HG03571 (cell line): ENCODE results near the gene RAD51.
"Not testable (repeated sequence)": the region's sequence is repeated elsewhere in the genome, so short reads cannot be mapped to it uniquely, and the experiment has no call there.

Source experiments
- ATAC-seq: cut with Tn5 transposase; IDR thresholded peaks from one replicate; pipeline ENCODE4 v1.9.1; 2021; ENCODE audit not compliant: unreplicated experiment

The RAD51 gene

DNA sequence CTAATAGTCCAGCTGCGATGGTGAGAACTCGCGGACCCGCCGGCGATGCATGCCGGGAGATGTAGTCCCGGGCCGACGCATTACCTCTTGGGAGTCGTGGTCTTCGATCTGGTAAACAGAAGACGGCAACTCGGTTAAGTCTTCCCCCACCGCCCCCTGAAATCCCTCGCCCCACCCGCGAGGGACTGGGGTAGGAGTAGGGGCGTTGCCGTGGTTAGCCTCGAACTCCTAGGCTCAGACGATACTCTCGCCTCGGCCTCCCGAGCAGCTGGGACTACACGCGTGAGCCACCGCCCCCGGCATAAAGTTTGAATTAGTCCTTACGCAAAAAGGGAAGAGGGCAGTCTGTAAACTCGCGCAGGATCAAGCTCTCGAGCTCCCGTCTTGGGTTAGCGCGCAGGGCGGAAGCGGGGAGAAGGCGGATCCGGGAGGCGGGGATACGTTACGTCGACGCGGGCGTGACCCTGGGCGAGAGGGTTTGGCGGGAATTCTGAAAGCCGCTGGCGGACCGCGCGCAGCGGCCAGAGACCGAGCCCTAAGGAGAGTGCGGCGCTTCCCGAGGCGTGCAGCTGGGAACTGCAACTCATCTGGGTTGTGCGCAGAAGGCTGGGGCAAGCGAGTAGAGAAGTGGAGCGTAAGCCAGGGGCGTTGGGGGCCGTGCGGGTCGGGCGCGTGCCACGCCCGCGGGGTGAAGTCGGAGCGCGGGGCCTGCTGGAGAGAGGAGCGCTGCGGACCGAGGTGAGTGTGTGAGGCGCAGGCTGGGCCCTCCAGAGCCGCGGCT lies at the start of gene RAD51:
Gene RAD51 (plus strand): TSS at position 487 of the 781 bp plus-strand sequence. CDS start 3,585 bp downstream, outside the sequence.
- ATAC-seq, result peak; percentile 77

DNA sequence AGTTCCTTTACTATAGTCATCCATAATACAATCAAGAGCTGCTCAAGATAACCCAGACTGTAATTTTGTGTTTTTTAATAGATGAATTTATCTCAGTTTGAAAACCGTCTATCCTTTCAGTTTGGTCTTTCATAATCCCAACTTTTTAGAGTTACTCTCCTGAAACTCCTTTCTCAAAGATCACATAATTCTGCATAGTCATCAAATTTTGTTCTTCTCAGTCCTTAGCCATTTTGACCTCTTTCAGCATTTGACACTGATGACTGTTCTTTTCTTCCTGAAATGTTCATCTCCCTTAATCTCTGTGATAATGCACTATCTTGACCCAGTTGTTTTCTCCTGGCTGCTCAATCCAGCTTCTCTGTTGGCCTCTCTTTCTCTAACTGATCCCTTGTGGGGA lies 47.5 kb upstream of the RAD51 start:
- no peak for ATAC-seq

DNA sequence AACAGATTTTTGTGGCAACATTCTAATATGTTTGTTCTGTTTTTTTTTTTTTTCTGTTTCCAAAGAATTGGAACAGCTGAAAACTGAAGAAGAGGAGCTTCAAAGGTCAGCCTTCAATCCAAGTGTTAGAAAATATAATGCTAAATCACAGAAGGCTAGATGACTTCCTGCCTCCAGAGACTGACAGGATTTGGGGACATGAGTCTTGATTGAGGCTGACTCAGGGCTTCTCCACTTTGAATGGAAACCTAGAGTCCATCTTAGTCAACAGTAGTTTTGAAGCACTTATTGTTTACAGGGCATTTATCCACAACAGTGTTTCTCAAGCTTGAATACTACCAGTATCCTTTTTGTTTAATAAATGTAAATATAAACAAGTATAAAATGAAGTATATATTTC lies 44.5 kb upstream of the RAD51 start:
- no peak for ATAC-seq

DNA sequence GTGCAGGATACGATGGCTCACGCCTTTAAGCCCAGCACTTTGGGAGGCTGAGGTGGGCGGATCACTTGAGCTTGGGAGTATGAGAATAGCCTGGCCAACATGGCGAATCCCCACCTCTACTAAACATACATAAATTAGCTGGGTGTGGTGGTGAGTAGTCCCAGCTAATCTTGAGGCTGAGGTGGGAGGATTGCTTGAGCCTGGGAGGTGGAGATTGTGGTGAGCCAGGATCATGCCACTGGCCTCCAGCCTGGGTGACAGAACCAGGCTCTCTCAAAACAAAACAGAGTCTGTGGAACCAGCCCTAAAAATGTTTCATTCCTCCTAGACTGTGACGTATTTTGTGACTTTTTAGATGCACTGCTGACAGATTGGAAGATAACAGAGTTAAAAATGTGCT lies 34.3 kb upstream of the RAD51 start:
- no peak for ATAC-seq

DNA sequence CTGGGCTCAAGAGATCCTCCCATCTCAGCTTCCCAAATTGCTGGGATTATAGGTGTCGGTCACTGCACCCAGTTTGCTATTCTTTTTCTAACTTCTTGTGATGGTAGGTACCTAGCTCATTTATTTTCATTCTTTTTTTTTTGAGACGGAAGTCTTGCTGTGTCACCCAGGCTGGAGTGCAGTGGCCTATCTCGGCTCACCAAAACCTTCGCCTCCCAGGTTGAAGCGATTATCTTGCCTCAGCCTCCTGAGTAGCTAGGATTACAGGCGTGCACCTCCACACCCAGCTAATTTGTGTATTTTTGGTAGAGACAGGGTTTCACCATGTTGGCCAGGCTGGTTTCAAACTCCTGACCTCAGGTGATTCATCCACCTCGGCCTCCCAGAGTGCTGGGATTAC lies 30.1 kb upstream of the RAD51 start:
- ATAC-seq, result no peak

DNA sequence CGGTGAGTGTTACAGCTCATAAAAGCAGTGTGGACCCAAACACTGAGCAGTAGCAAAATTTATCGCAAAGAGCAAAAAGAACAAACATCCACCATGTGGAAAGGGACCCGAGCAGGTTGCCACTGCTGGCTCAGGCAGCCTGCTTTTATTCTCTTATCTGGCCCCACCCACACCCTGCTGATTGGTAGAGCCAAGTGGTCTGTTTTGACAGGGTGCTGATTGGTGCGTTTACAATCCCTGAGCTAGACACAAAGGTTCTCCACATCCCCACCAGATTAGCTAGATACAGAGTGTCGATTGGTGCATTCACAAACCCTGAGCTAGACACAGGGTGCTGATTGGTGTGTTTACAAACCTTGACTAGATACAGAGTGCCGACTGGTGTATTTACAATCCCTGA lies 18.7 kb upstream of the RAD51 start:
- not testable (repeated sequence) for ATAC-seq

DNA sequence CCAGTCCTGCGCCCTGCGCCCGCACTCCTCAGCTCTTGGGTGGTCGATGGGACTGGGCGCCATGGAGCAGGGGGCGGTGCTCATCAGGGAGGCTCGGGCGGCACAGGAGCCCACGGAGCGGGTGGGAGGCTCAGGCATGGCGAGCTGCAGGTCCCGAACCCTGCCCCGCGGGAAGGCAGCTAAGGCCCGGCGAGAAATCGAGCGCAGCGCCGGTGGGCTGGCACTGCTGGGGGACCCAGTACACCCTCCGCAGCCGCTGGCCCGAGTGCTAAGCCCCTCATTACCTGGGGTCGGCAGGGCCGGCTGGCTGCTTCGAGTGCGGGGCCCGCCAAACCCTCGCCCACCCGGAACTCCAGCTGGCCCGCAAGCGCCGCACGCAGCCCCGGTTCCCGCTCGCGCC lies 18.1 kb upstream of the RAD51 start:
- not testable (repeated sequence) for ATAC-seq

DNA sequence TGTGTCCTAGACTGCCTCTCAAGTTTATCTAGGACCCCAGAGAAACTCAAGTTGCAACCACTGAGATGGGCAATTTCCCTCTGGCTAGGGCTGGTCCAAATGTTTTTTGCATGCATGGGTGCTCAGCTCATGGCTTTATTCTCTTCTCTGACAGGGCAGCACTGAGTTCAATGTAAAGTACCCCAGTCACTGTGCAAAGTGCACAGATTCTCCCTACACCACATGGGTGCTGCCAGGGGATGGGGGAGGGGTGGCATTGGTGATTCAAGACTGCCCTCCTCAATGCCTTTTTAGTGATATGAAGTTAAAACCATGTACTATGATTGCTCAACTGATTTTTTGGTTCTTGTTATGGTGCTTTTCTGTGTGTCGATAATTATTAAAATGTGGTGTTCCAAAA lies 14.8 kb upstream of the RAD51 start:
- ATAC-seq, result no peak

DNA sequence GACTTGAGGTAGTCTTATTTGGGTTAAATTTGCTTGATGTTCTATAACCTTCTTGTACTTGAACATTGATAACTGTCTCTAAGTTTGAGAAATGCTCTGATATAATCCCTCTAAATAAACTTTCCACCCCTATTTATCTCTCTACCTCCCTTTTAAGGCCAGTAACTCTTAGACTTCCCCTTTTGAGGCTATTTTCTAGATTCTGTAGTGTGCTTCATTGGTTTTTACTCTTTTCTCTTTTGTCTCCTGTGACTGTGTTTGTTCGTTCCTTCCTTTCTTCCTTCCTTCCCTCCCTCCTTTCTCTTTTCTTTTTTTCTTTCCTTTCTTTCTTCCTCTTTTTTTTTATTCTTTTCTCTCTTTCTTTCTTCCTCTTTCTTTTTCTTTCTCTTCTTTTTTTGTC lies 14.0 kb upstream of the RAD51 start:
- not testable (repeated sequence) for ATAC-seq

DNA sequence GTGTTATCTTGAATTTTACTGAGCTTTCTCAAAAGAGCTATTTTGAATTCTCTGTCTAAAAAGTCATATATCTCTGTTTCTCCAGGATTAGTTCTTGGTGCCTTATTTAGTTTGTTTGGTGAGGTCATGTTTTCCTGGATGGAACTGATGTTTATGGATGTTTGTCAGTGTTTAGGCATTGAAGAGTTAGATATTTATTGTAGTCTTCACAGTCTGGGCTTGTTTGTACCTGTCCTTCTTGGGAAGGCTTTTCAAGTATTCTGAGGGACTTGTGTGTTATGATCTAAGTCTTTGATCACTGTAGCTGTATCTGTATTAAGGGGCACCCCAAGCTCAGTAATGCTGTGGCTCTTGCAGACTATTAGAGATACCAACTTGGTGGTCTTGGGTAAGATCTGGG lies 10.6 kb upstream of the RAD51 start:
- ATAC-seq, result no peak

DNA sequence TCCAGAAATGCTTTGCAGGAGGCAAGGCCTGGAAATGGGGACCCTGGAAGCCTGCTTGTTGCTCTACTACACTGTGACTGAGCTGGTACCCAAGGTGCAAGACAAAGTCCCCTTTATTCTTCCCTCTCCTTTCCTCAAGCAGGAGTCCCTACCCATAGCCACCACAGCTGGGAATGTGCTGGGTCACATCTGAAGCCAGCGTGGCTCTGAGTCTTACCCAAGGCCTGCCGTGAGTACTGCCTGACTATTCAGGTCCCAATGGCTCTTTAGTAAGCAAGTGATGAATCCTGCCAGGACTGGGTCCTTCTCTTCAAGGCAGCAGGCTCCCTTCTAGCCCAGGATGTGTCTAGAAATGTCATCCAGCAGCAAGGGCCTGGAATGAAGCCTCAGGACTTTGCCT lies 9.6 kb upstream of the RAD51 start:
- no peak for ATAC-seq

DNA sequence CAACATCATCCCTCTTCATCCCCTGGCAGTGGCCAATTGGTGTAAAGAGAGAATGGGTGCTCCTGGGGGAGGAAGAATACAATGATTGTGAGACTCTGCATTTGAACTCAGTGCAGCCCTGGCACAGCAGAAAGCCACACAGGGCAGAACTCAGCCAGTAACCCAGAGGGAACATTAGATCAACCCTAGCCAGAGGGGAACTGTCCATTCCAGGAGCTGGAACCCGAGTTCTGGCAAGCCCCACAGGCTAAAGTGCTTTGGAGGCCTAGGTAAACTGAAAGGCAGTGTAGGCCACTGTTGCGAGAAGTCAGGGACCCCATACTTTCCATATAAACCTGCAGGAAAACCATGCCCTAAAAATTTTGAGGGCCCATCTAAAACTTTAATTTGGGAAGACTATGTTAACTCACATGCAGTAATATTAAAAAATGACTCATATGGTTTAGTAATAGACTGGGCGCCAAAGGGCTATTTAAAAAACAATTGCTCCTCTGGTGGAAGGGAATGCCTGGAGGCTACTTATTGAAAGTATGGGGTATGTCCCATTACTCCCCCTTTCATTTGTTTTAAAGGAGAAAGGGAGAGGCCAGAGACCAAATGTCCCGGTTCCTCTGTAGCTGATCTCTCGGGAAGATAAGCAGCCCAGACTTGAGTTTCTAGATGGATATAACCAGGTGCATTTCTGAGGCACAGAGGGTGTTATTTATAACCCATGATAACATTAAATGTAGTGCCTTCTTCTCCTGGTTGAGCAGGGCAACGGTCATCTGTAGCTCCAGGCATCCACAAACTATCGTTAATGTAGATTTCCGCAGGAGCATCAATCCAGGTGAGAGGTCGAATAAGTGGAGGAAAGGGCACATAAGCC lies 5.8 kb upstream of the RAD51 start:
- ATAC-seq, result no peak

DNA sequence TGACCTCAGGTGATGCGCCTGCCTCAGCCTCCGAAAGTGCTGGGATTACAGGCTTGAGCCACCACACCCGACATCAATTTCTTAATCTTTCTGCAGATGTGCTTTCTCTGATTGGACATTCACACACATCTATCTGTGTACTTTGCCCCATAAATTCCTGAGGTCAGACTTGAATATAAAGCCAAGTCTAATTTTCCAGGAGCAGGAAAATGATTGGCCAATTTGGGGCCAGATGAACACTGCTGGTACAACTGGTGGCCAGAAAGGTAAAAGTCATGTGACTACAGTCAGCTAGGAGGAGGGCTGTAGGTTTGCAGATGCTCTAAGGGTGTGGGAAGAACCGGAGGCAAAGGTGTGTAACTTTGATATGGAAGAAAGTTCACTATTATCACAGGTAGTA lies 3.2 kb upstream of the RAD51 start:
- no peak for ATAC-seq

DNA sequence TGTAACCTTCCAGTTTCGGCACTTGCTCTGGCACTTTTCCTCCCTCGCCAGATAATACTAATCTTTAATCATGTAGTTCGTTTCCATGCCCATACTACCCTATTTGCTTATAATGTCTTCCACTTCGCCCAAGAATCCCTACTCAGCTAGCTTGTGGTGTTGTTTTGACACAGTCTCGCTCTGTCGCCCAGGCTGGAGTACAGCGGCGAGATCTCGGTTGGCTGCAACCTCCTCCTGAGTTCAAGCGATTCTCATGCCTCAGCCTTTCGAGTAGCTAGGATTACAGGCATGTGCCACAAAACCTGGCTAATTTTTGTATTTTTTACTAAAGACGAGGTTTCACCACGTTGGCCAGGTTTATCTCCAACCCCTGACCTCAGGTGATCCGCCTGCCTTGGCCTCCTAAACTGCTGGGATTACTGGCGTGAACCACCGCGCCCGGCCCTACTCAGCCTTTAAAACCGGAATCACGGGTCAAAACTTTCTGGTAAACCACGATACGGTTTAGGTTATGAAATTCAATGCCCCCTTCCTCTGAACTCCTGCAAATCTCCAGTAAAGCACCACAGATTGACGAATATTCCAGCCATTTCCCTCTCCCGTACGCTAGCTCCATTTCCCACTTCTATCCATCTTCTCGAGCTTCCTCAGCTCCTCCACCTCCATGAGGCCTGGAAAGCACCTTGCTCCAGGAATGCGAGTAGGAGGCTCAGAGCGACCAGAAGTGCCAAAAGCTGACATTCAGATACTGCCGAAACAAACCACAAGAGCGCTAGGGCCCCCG lies 878 bp upstream of the RAD51 start:
- peak; percentile 2 for ATAC-seq

DNA sequence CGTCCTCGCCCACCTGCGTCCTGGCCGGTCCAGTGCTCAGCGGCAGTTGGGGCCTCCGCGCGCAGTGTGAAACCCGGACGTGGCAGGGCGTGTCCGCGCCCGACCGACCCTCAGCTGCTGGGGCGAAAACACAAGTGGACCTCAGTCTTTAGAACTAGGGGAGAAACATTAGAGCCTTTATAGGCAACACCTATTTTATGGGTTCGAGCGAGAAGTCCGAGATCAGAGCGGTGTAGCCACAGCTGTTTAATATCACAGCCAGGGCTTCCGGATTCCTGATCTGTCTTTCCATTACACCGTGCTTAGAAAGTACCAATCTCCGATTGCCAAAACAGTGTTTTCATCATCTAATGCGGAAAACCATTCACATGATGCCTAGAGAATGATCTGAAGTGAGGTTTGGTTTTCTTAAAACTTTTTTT lies 506 bp downstream of the RAD51 start:
- ATAC-seq, result no peak

DNA sequence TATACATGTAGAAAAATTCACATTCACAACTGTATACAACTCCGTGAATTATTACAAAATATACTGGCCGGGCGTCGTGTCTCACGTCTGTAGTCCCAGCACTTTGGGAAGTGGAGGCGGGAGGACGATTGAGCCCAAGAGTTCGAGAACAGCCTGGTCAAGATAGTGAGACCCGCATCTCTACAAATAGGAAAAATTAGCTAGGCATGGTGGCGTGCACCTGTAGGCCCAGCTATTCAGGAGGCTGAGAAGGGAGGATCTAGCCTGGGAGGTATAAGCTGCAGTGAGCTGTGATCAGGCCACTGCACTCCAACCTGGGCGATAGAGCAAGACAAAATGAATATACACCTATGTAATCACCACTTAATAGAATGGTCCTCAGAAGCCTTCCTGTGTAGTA lies 1.3 kb downstream of the RAD51 start:
- no peak for ATAC-seq

DNA sequence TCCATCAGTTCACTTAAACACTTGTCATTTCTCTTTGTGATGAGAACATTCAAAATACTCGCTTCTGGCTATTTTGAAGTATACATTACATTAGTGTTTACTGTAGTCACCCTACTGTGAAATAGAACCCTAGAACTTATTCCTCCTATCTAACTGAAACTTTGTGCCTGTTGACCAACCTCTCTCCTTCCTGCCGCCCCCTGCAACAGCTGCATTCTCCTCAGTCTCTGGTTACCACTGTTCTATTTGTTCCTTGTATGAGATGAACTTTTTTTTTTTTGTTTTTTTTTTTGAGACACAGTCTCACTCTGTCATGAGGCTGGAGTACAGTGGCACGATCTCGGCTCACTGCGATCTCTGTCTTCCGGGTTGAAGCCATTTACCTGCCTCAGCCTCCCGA lies 2.9 kb downstream of the RAD51 start:
- ATAC-seq, result no peak

DNA sequence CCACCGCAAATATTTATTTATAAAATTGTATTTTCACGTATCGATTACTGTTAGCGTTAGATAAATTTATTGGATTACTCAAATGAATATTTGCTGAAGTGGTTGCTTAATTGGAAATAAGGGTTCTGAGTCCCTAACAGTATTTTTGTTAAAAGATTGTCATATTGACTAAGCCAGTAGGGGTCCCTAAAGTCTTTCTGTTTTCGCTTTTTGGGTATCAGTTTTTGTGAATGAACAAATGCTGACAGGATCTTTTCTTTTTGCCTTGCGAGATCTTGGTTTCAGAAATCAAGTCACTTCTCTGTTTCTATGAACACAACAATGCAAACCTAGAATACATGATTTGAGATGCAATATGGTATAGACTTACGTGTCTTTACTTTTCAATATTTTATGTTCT lies 7.1 kb downstream of the RAD51 start:
- no peak for ATAC-seq

DNA sequence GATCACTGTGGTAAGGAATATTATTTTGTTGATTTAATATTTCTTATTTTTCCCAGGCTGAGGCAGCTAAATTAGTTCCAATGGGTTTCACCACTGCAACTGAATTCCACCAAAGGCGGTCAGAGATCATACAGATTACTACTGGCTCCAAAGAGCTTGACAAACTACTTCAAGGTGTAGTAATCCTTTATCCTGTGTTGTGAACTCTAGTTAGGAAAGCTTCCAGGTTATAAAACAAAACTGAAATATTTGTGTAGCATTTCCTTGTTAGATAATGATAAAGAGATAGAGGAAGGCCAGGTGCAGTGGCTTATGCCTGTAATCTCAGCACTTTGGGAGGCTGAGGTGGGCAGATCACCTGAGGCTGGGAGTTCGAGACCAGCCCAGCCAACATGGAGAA lies 11.1 kb downstream of the RAD51 start:
- no peak for ATAC-seq

DNA sequence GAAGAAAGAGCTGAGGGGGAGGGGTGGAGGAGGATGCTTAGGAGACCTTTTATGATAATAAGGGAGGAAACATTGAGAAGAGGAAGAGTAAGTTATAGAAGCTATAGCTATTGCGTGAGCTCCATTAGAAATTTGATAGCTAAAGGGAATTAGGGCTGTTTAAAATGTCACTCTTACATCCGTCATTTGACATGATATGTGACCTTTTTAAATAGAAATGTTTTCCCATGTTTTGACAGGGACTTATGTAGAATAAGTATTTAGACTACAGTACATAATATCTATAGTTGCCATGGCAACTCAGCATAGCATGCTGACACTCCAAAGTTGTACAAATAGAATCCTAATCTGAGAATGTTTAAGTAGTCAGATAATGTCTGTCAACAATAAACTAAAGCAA lies 19.2 kb downstream of the RAD51 start:
- ATAC-seq, result no peak

DNA sequence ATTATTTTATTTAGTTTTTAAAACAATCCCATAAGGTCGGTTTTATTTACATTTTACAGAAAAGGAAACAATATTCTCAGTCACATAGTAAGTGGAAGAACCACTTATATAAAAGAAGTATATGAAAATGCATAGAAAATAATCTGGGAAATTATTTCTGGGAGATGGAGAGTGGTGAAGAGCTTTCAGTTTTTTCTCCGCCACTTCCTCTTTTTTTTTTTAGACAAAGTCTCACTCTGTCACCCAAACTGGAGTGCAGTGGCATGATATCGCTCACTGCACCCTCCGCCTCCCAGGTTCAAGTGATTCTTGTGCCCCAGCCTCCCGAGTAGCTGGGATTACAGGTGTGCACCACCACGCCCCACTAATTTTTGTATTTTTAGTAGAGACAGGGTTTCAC lies 21.2 kb downstream of the RAD51 start:
- no peak for ATAC-seq

DNA sequence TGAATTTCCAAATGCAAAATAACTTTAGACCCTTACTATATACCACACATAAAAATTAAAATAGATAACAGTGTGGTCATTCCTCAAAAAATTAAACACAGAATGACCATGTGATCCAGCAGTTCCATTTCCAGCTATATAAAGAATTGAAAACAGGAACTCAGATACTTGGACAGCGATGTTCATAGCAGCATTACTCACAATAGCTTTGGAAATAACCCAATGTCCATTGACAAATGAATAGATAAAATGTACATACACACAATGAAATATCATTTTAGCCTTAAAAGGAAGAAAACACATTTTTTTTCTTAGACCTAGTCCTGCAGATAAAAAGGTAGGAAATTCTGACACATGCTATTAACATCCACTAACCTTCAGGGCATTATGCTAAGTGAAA lies 26.7 kb downstream of the RAD51 start:
- ATAC-seq, result no peak
